HG03469 (cell line): ENCODE results near the gene DONSON.
"Not testable (repeated sequence)": the region's sequence is repeated elsewhere in the genome, so short reads cannot be mapped to it uniquely, and the experiment has no call there.

Experiments
- ATAC-seq: cut with Tn5 transposase; IDR thresholded peaks from one replicate; pipeline ENCODE4 v1.9.1; 2021; ENCODE audit warnings: mild to moderate bottlenecking, moderate library complexity, moderate number of reproducible peaks; ENCODE audit not compliant: unreplicated experiment

DONSON gene

GRCh38 chr21:33588485-33589335 lies at the start of gene DONSON:
Gene DONSON (minus strand): TSS chr21:33588684. CDS start chr21:33588641, 43 bp downstream.
- peak; percentile 67 for ATAC-seq

GRCh38 chr21:33634254-33634653 lies 45.8 kb upstream of the DONSON start:
- no peak for ATAC-seq

GRCh38 chr21:33626151-33626550 lies 37.7 kb upstream of the DONSON start:
- ATAC-seq, result not testable (repeated sequence)

GRCh38 chr21:33622253-33622652 lies 33.8 kb upstream of the DONSON start:
- ATAC-seq, result no peak

- ATAC-seq, result no peak
Measured at GRCh38 chr21:33619726-33620125, 31.2 kb upstream of the DONSON start.

GRCh38 chr21:33618407-33618806 lies 29.9 kb upstream of the DONSON start:
- ATAC-seq, result no peak

- ATAC-seq, result not testable (repeated sequence)
Measured at GRCh38 chr21:33617565-33617964, 29.1 kb upstream of the DONSON start.

- ATAC-seq, result no peak
Measured at GRCh38 chr21:33611006-33611744, 22.7 kb upstream of the DONSON start.

- ATAC-seq, result no peak
Measured at GRCh38 chr21:33608559-33608958, 20.1 kb upstream of the DONSON start.

GRCh38 chr21:33598051-33598450 lies 9.6 kb upstream of the DONSON start:
- no peak for ATAC-seq

- no peak for ATAC-seq
Measured at GRCh38 chr21:33587792-33588484, 546 bp downstream of the DONSON start.

GRCh38 chr21:33586927-33587326 lies 1.6 kb downstream of the DONSON start:
- no peak for ATAC-seq

GRCh38 chr21:33584455-33584854 lies 4.0 kb downstream of the DONSON start:
- ATAC-seq, result no peak

GRCh38 chr21:33578959-33579542 lies 9.4 kb downstream of the DONSON start:
- no peak for ATAC-seq

GRCh38 chr21:33578214-33578613 lies 10.3 kb downstream of the DONSON start:
- no peak for ATAC-seq

GRCh38 chr21:33576741-33577141 lies 11.7 kb downstream of the DONSON start:
- ATAC-seq, result not testable (repeated sequence)

- no peak for ATAC-seq
Measured at GRCh38 chr21:33572350-33572749, 16.1 kb downstream of the DONSON start.

GRCh38 chr21:33569991-33570390 lies 18.5 kb downstream of the DONSON start:
- ATAC-seq, result no peak

GRCh38 chr21:33568448-33568847 lies 20.0 kb downstream of the DONSON start:
- no peak for ATAC-seq

- ATAC-seq, result no peak
Measured at GRCh38 chr21:33567914-33568313, 20.6 kb downstream of the DONSON start.

- no peak for ATAC-seq
Measured at GRCh38 chr21:33566514-33566913, 22.0 kb downstream of the DONSON start.
